ENCODE data around the gene PRPF6.

Gene PRPF6

GRCh38 chr20:64021124-64021975, 40.4 kb downstream of the PRPF6 start:
- DNase-seq = no peak

- no peak for DNase-seq
Measured at GRCh38 chr20:64022671-64023360, 41.9 kb downstream of the PRPF6 start.

- no peak for DNase-seq
Measured at GRCh38 chr20:64023361-64024140, 42.6 kb downstream of the PRPF6 start.

- DNase-seq = no peak
Measured at GRCh38 chr20:64024141-64024990, 43.4 kb downstream of the PRPF6 start.

GRCh38 chr20:64025101-64025825, 44.3 kb downstream of the PRPF6 start:
- DNase-seq = no peak

- DNase-seq = no peak
Measured at GRCh38 chr20:64025826-64026412, 45.0 kb downstream of the PRPF6 start.

- no peak for DNase-seq
Measured at GRCh38 chr20:64027981-64028685, 47.2 kb downstream of the PRPF6 start.

GRCh38 chr20:64029293-64030117, 48.6 kb downstream of the PRPF6 start:
- DNase-seq = no peak

- DNase-seq = no peak
Measured at GRCh38 chr20:64030371-64031134, 49.6 kb downstream of the PRPF6 start.

- no peak for DNase-seq
Measured at GRCh38 chr20:64031822-64032314, 50.9 kb downstream of the PRPF6 start.

- DNase-seq = no peak
Measured at GRCh38 chr20:64032706-64033624, 52.0 kb downstream of the PRPF6 start.

- DNase-seq = no peak
Measured at GRCh38 chr20:64033981-64034493, 53.1 kb downstream of the PRPF6 start.

- DNase-seq = no peak
Measured at GRCh38 chr20:64035066-64035932, 54.4 kb downstream of the PRPF6 start.

- no peak for DNase-seq
Measured at GRCh38 chr20:64035933-64036345, 55.0 kb downstream of the PRPF6 start, which contains the start of gene C20orf204. Gene C20orf204, plus strand, starts transcription at chr20:64036182. Its CDS starts 142 bp downstream, at chr20:64036324.

- DNase-seq = no peak
Measured at GRCh38 chr20:64036346-64037198, 55.6 kb downstream of the PRPF6 start.
